ENCODE measurements around the gene BBX. TPM values are rescaled to one million over a fixed set of nuclear protein-coding genes. Genes with fewer than 3 reads are reported as not detected.
"Not testable (repeated sequence)": the region's sequence is repeated elsewhere in the genome, so short reads cannot be mapped to it uniquely, and the experiment has no call there.

BBX gene
- total and polyA plus RNA-seq, 4 donors, result 4.7 to 25.1 (median 20.5) TPM

- not testable (repeated sequence) for H3K4me3 ChIP-seq (ENCODE audit: low read depth in 1 of 3, low read length in 3 of 3); H3K9me3 ChIP-seq (ENCODE audit: control insufficient read depth in 4 of 4, low read length in 3 of 4); H3K9ac ChIP-seq (ENCODE audit: low read depth in 1 of 2, low read length in 2 of 2); H3K4me1 ChIP-seq (ENCODE audit: control insufficient read depth in 4 of 4, insufficient read depth in 4 of 4, low read length in 3 of 4); H3K27me3 ChIP-seq (ENCODE audit: control insufficient read depth in 4 of 4, insufficient read depth in 4 of 4, low read length in 3 of 4); DNase-seq (ENCODE audit: low spot score); H3K36me3 ChIP-seq (ENCODE audit: control insufficient read depth in 4 of 4, insufficient read depth in 3 of 4, low read depth in 1 of 4, low read length in 3 of 4); H3K27ac ChIP-seq (ENCODE audit: low read depth in 1 of 2, low read length in 2 of 2)
- WGBS, result 95% methylated on average over 10 of the region's 10 CpGs
These were observed 48.3 kb downstream of the BBX start for GRCh38 chr3:107571089-107571488.

DNA sequence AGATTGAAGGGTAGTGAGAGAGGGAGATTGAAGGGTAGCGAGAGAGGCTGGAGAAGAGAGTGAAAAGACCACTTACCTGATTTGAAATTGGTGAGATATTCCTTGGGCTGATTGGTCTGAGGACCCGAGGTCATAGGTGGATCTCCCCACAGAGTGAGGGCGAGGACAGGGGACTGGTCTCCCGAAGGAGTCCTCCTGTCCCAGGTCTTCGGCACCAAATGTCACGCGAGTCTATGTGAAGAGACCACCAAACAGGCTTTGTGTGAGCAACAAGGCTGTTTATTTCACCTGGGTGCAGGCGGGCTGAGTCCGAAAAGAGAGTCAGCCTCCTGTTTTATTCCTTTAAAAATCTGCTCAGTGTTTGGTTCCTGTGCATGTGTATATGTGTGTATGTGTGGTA is 48.7 kb downstream of the BBX start:
- H3K27ac ChIP-seq (ENCODE audit: low read depth in 1 of 2, low read length in 2 of 2); DNase-seq (ENCODE audit: low spot score); H3K4me1 ChIP-seq (ENCODE audit: control insufficient read depth in 4 of 4, insufficient read depth in 4 of 4, low read length in 3 of 4); H3K27me3 ChIP-seq (ENCODE audit: control insufficient read depth in 4 of 4, insufficient read depth in 4 of 4, low read length in 3 of 4); H3K9me3 ChIP-seq (ENCODE audit: control insufficient read depth in 4 of 4, low read length in 3 of 4); H3K36me3 ChIP-seq (ENCODE audit: control insufficient read depth in 4 of 4, insufficient read depth in 3 of 4, low read depth in 1 of 4, low read length in 3 of 4); H3K9ac ChIP-seq (ENCODE audit: low read depth in 1 of 2, low read length in 2 of 2); H3K4me3 ChIP-seq (ENCODE audit: low read depth in 1 of 3, low read length in 3 of 3): not testable (repeated sequence)
- 95% methylated on average over 9 of the region's 9 CpGs for WGBS

DNA sequence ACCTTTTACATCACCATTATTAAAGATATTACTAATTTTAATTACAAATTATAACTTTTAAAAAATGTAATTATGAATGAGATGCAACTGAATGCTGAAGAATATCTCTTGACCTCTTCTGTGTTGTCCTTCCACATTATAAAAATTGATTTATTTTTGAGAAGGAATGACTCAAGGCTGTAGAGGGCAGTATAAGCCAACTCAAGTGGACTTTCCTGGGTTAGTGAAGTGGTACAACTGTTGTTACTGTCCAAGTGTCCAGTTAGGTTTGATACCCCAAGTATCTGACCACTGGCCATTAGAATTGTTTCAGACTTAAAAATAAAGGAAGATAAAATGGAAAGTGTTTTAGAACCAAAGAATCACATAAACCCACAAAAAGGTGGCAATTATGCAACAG is 51.9 kb downstream of the BBX start:
- Histone ChIP-seq H3K9ac (ENCODE audit: low read depth in 1 of 2, low read length in 2 of 2) (no peak overlapping the region), H3K27me3 (ENCODE audit: control insufficient read depth in 4 of 4, insufficient read depth in 4 of 4, low read length in 3 of 4) (no peaks in the 10 kb centered on the region), H3K4me3 (ENCODE audit: low read depth in 1 of 3, low read length in 3 of 3) (no peak overlapping the region), H3K36me3 (ENCODE audit: control insufficient read depth in 4 of 4, insufficient read depth in 3 of 4, low read depth in 1 of 4, low read length in 3 of 4) (no peaks in the 10 kb centered on the region), H3K27ac (ENCODE audit: low read depth in 1 of 2, low read length in 2 of 2) (no peak overlapping the region), H3K4me1 (ENCODE audit: control insufficient read depth in 4 of 4, insufficient read depth in 4 of 4, low read length in 3 of 4) (no peaks in the 10 kb centered on the region), H3K9me3 (ENCODE audit: control insufficient read depth in 4 of 4, low read length in 3 of 4) (no peaks in the 10 kb centered on the region)
- DNase-seq (ENCODE audit: low spot score), result no peak
- TF ChIP-seq RAD21 (IDR thresholded peaks at IDR 0.05), result peak; percentile 81 to 88
- TF ChIP-seq, protein P1, sequence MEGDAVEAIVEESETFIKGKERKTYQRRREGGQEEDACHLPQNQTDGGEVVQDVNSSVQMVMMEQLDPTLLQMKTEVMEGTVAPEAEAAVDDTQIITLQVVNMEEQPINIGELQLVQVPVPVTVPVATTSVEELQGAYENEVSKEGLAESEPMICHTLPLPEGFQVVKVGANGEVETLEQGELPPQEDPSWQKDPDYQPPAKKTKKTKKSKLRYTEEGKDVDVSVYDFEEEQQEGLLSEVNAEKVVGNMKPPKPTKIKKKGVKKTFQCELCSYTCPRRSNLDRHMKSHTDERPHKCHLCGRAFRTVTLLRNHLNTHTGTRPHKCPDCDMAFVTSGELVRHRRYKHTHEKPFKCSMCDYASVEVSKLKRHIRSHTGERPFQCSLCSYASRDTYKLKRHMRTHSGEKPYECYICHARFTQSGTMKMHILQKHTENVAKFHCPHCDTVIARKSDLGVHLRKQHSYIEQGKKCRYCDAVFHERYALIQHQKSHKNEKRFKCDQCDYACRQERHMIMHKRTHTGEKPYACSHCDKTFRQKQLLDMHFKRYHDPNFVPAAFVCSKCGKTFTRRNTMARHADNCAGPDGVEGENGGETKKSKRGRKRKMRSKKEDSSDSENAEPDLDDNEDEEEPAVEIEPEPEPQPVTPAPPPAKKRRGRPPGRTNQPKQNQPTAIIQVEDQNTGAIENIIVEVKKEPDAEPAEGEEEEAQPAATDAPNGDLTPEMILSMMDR (IDR thresholded peaks at IDR 0.05; ENCODE audit: low read depth, low read length, missing input control), result peak; percentile 48
- TF ChIP-seq HNF4G (IDR thresholded peaks at IDR 0.05), result no peak
- TF ChIP-seq HNF4A (conservative IDR thresholded peaks at IDR 0.05), result peak in 1 of 2 donors; percentile 13

DNA sequence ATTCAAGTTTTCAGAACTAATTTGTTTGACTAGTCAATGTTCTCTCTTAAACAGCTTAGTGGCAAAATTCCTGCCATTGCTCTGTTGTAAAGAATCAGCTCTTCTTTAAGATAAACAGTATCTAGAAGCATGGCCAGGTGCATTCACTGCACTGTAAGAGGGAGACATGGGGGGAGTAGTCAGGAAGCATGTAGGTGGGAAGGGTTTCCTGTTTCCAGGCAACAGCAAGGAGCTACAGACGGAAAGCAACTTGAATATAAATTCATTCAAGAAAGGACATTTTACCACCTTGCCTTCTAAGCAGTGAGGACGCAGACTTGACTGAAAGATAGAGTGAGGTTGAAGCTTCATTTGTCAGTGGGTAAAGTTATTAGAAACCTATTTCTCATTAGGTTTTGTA is 55.3 kb downstream of the BBX start:
- Histone ChIP-seq H3K27ac (ENCODE audit: low read depth in 1 of 2, low read length in 2 of 2) (no peak overlapping the region), H3K4me1 (ENCODE audit: control insufficient read depth in 4 of 4, insufficient read depth in 4 of 4, low read length in 3 of 4) (no peaks in the 10 kb centered on the region), H3K36me3 (ENCODE audit: control insufficient read depth in 4 of 4, insufficient read depth in 3 of 4, low read depth in 1 of 4, low read length in 3 of 4) (no peaks in the 10 kb centered on the region), H3K9me3 (ENCODE audit: control insufficient read depth in 4 of 4, low read length in 3 of 4) (no peaks in the 10 kb centered on the region), H3K4me3 (ENCODE audit: low read depth in 1 of 3, low read length in 3 of 3) (no peak overlapping the region), H3K27me3 (ENCODE audit: control insufficient read depth in 4 of 4, insufficient read depth in 4 of 4, low read length in 3 of 4) (no peaks in the 10 kb centered on the region), H3K9ac (ENCODE audit: low read depth in 1 of 2, low read length in 2 of 2) (no peak overlapping the region)
- 87% methylated on average over 2 of the region's 2 CpGs for WGBS
- no peak for DNase-seq (ENCODE audit: low spot score)
- TF ChIP-seq HNF4G (IDR thresholded peaks at IDR 0.05) (no peak), YY1 (IDR thresholded peaks at IDR 0.05) (no peak)

GRCh38 chr3:107578523-107578922 is 55.8 kb downstream of the BBX start:
- H3K27ac ChIP-seq (ENCODE audit: low read depth in 1 of 2, low read length in 2 of 2), result no peak overlapping the region
- H3K27me3 ChIP-seq (ENCODE audit: control insufficient read depth in 4 of 4, insufficient read depth in 4 of 4, low read length in 3 of 4), result no peaks in the 10 kb centered on the region
- no peak overlapping the region for H3K4me3 ChIP-seq (ENCODE audit: low read depth in 1 of 3, low read length in 3 of 3)
- WGBS, result 94% methylated on average over 3 of the region's 3 CpGs
- H3K36me3 ChIP-seq (ENCODE audit: control insufficient read depth in 4 of 4, insufficient read depth in 3 of 4, low read depth in 1 of 4, low read length in 3 of 4), result no peaks in the 10 kb centered on the region
- no peak for TF ChIP-seq RAD21 (IDR thresholded peaks at IDR 0.05)
- TF ChIP-seq, protein P2, sequence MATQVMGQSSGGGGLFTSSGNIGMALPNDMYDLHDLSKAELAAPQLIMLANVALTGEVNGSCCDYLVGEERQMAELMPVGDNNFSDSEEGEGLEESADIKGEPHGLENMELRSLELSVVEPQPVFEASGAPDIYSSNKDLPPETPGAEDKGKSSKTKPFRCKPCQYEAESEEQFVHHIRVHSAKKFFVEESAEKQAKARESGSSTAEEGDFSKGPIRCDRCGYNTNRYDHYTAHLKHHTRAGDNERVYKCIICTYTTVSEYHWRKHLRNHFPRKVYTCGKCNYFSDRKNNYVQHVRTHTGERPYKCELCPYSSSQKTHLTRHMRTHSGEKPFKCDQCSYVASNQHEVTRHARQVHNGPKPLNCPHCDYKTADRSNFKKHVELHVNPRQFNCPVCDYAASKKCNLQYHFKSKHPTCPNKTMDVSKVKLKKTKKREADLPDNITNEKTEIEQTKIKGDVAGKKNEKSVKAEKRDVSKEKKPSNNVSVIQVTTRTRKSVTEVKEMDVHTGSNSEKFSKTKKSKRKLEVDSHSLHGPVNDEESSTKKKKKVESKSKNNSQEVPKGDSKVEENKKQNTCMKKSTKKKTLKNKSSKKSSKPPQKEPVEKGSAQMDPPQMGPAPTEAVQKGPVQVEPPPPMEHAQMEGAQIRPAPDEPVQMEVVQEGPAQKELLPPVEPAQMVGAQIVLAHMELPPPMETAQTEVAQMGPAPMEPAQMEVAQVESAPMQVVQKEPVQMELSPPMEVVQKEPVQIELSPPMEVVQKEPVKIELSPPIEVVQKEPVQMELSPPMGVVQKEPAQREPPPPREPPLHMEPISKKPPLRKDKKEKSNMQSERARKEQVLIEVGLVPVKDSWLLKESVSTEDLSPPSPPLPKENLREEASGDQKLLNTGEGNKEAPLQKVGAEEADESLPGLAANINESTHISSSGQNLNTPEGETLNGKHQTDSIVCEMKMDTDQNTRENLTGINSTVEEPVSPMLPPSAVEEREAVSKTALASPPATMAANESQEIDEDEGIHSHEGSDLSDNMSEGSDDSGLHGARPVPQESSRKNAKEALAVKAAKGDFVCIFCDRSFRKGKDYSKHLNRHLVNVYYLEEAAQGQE (IDR thresholded peaks at IDR 0.05), result no peak
- DNase-seq (ENCODE audit: low spot score), result no peak
- no peaks in the 10 kb centered on the region for H3K4me1 ChIP-seq (ENCODE audit: control insufficient read depth in 4 of 4, insufficient read depth in 4 of 4, low read length in 3 of 4)
- H3K9me3 ChIP-seq (ENCODE audit: control insufficient read depth in 4 of 4, low read length in 3 of 4), result no peaks in the 10 kb centered on the region
- no peak overlapping the region for H3K9ac ChIP-seq (ENCODE audit: low read depth in 1 of 2, low read length in 2 of 2)
